HepG2 (cell line): ENCODE results near the gene LANCL2. TPM values are rescaled to one million over a fixed set of nuclear protein-coding genes. Genes with fewer than 3 reads are reported as not detected.

Source experiments
- ATAC-seq: fragments of 200-7000 bp; cut with Tn5 transposase; 3 replicates; pipeline ENCODE4 v1.9.1; 2020; ENCODE audit warnings: mild to moderate bottlenecking, moderate library complexity
- BruUV-seq: library from RNA; stranded (reverse); fragments of 400-500 nt; replicated peaks from 2 replicates; lab custom pipeline; 2021; lab: Mats Ljungman, UMichigan
- CTCF ChIA-PET: fragments of 300-600 bp; formaldehyde crosslinking; extraction: SDS; loops from one replicate; lab custom pipeline; 2021; ENCODE audit warnings: low total read pairs, inconsistent platforms, low intra/inter-chr PET ratio; lab: Yijun Ruan, JAX
- POLR2A ChIA-PET: fragments of 350-600 bp; sonication (Branson Sonifier 250); formaldehyde crosslinking; loops from one replicate; lab custom pipeline; 2020; ENCODE audit warnings: antibody characterized with exemption, inconsistent platforms; lab: Yijun Ruan, JAX
- DNase-seq: peaks from one replicate; pipeline ENCODE4 v3.0.0-alpha.2; 2015; ENCODE audit warnings: low spot score
- FAIRE-seq: peaks from 3 replicates; lab custom pipeline; 2011; peaks lifted over from hg19 to GRCh38; lab: Jason Lieb, UNC
- H2AFZ ChIP-seq: one replicate; pipeline ENCODE4 v1.6.1; 2011; ENCODE audit warnings: low read length, inconsistent platforms
- H3K27ac ChIP-seq: fragments of 300-600 bp; 3 replicates; pipeline ENCODE4 v1.8.0; 2011; ENCODE audit warnings: mixed run types, mild to moderate bottlenecking, mixed read lengths, low read length, inconsistent platforms; ENCODE audit not compliant: insufficient read depth; ENCODE audit errors: extremely low read length
- H3K27me3 ChIP-seq, 2 experiments: fragments of 200-600 bp in 1 of 2; 2 replicates in 1 of 2; 3 replicates in 1 of 2; pipeline versions ENCODE4 v1.6.0 to v1.8.0; 2011; ENCODE audit warnings: low read length in 2 of 2, mild to moderate bottlenecking in 2 of 2, moderate library complexity in 2 of 2, inconsistent platforms in 1 of 2; ENCODE audit not compliant: insufficient read depth in 2 of 2, control insufficient read depth in 1 of 2
- H3K36me3 ChIP-seq, 2 experiments: fragments of 200-600 bp in 1 of 2; replicated peaks in 1 of 2; 2 replicates in 1 of 2; 3 replicates in 1 of 2; pipeline versions ENCODE4 v1.5.1 to v1.8.0; 2011; ENCODE audit warnings: low read length in 2 of 2, inconsistent platforms in 1 of 2; ENCODE audit not compliant: insufficient read depth in 2 of 2, control insufficient read depth in 1 of 2
- H3K4me1 ChIP-seq: 2 replicates; pipeline ENCODE4 v1.5.1; 2012; ENCODE audit warnings: low read length, inconsistent platforms; ENCODE audit not compliant: insufficient read depth
- H3K4me2 ChIP-seq: 2 replicates; pipeline ENCODE4 v1.6.0; 2011; ENCODE audit warnings: low read depth, low read length, inconsistent platforms
- H3K4me3 ChIP-seq, 3 experiments: fragments of 200-600 bp in 1 of 3; sonication (generic), shearing (Covaris generic) in 1 of 3; replicated peaks in 1 of 3; 2 replicates each; pipeline ENCODE4 v1.5.1; 2011 to 2016; ENCODE audit warnings: low read length in 3 of 3, inconsistent platforms in 2 of 3, low read depth in 2 of 3, mild to moderate bottlenecking in 2 of 3, control low read depth in 1 of 3, mixed read lengths in 1 of 3; ENCODE audit not compliant: insufficient read depth in 1 of 3
- H3K79me2 ChIP-seq: one replicate; pipeline ENCODE4 v1.6.1; 2011; ENCODE audit warnings: low read length, inconsistent platforms; ENCODE audit not compliant: insufficient read depth
- H3K9ac ChIP-seq: 2 replicates; pipeline ENCODE4 v1.6.0; 2011; ENCODE audit warnings: mild to moderate bottlenecking, low read depth, low read length, inconsistent platforms; ENCODE audit not compliant: insufficient read depth
- H3K9me3 ChIP-seq: 2 replicates; pipeline ENCODE4 v1.5.1; 2012; ENCODE audit warnings: mild to moderate bottlenecking, low read length
- H4K20me1 ChIP-seq: 2 replicates; pipeline ENCODE4 v1.6.0; 2011; ENCODE audit warnings: inconsistent platforms, mild to moderate bottlenecking, low read length, moderate library complexity; ENCODE audit not compliant: insufficient read depth
- GABPB1 ChIP-seq: IDR thresholded peaks from 2 replicates; pipeline ENCODE4 v1.6.1; 2016; ENCODE audit warnings: mild to moderate bottlenecking, missing genetic modification reagents, moderate library complexity, missing compliant biosample characterization
- HNRNPH1 ChIP-seq: fragments of 200-400 bp; formaldehyde crosslinking; optimal IDR thresholded peaks from 2 replicates; pipeline ENCODE3; 2017; ENCODE audit warnings: mild to moderate bottlenecking, low read depth, low read length
- HOXD1 ChIP-seq: sonication (generic); formaldehyde crosslinking; IDR thresholded peaks from 2 replicates; pipeline ENCODE4 v1.5.0; 2020; ENCODE audit warnings: missing genetic modification reagents
- JDP2 ChIP-seq: sonication (generic); formaldehyde crosslinking; IDR thresholded peaks from 2 replicates; pipeline ENCODE4 v1.8.1; 2022; ENCODE audit warnings: missing genetic modification reagents, borderline replicate concordance
- NPAS2 ChIP-seq: sonication (generic); formaldehyde crosslinking; IDR thresholded peaks from 2 replicates; pipeline ENCODE4 v1.8.0; 2022; ENCODE audit warnings: mild to moderate bottlenecking, missing genetic modification reagents, borderline replicate concordance
- SIX1 ChIP-seq: sonication (generic); formaldehyde crosslinking; IDR thresholded peaks from 2 replicates; pipeline ENCODE4 v1.4.0; 2020; ENCODE audit warnings: missing genetic modification reagents, borderline replicate concordance
- ZNF282 ChIP-seq: fragments of 450-650 bp; IDR thresholded peaks from 2 replicates; pipeline ENCODE4 v1.6.1; 2018; ENCODE audit not compliant: partially characterized antibody
- WGBS: methylation state at CpG from one replicate; pipeline ENCODE4 v1.1.6; 2017; ENCODE audit warnings: low lambda C conversion rate; 5-methylcytosine and 5-hydroxymethylcytosine counted together
- in situ Hi-C: cut with HindIII; loops from 2 replicates; pipeline ENCODE4 v1.10.0; 2017; ENCODE audit warnings: low pct_unique_long_range_greater_than_20kb; ENCODE audit not compliant: extremely low pct_ligation_motif_present
- intact Hi-C: fragments of 100-400 bp; cut with micrococcal nuclease; formaldehyde crosslinking; loops from one replicate; pipeline ENCODE4 v1.10.0; 2022; ENCODE audit not compliant: unreplicated experiment
- polyA plus RNA-seq, 8 experiments: library from polyadenylated mRNA; depleted of rRNA in 3 of 8; stranded (reverse) in 7 of 8; unstranded in 1 of 8; fragments of >200 nt; fragmentation: Illumina TruSeq in 4 of 8; extraction: Trizol in 4 of 8; gene quantifications; 2 replicates each; pipeline versions ENCODE4 v1.2.1 to v1.2.3, GENCODE V29; 2011 to 2016; ENCODE audit warnings: low read depth in 4 of 8, missing spikeins in 1 of 8, mixed read lengths in 1 of 8; ENCODE audit not compliant: insufficient read depth in 1 of 8
- total RNA-seq, 5 experiments: library from RNA; depleted of rRNA; stranded (reverse); fragments of >200 nt; fragmentation: Illumina TruSeq; extraction: Trizol; gene quantifications; 2 replicates each; pipeline ENCODE4 v1.2.3, GENCODE V29; 2016; ENCODE audit warnings: low read depth in 1 of 5
- TF ChIP-seq, protein P1 (sequence below): sonication (generic); formaldehyde crosslinking; IDR thresholded peaks from 2 replicates; pipeline ENCODE4 v1.8.1; 2023; ENCODE audit warnings: mild to moderate bottlenecking, missing genetic modification reagents, borderline replicate concordance

The LANCL2 gene
- total and polyA plus RNA-seq, 2 of the 13 experiments (the other 11 are each of a cell fraction or from before 2014, with no cell fraction given): 10.0 to 13.8 TPM

DNA sequence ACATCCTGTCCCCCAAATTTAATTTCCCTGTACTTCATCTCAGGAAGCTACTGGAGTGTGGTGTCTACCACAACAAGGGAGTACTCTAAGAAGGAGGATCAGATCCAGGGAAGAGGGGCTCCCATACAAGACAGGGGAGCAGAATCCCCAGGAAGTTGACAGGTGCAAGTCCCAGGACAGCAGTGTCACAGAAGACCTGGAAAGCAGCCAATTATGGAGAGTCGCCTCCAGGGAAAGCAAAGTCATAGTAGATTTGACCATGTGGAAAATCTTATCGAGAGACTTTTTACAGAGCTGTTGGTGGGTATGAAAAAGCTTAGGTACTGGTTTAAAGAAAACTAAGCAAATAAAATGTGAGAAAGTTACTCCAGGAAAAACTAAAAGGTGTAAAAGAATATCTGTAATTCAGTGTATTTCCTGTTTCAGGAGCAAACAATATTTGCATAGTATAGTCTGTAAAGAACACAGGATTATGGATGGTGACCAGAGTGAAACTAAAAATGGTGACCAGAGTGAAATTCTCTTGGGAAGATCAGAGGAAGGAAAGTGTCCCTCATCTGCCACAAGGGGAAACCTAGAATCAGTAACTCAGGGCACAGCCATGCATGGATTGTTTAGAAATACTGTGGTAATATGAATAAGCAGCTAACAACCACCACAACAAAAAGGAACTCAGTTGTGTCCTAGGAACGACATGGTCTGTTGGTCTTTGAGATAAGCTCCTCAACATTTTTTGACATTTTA, 44.5 kb downstream of the LANCL2 start:
- 0 out of 5 replicates have a peak, but pooled peaks cover 2 to 18% of the 10 kb centered on the region in 2 experiments for H3K36me3 ChIP-seq
- 91% methylated on average over 3 of the region's 3 CpGs for WGBS
- CTCF ChIA-PET: no interaction called here
- H3K4me2 ChIP-seq: no peak overlapping the region
- H2AFZ ChIP-seq: no peak overlapping the region
- BruUV-seq: no TSS peak
- no peak for FAIRE-seq
- intact Hi-C loops (no loop called here), in situ Hi-C loops (loop anchor here (25.0 kb wide), 1 partner anchor 647 kb away; the partner anchor contains the start of gene SEC61G)
- H3K9me3 ChIP-seq: no peaks in the 10 kb centered on the region
- no peak overlapping the region for H3K4me3 ChIP-seq
- POLR2A ChIA-PET: interaction anchor here (1.5 kb wide), 1 partner anchor 43 kb away, joined by 4 read pairs; no protein-coding TSS in a partner anchor
- H3K27ac ChIP-seq: no peak overlapping the region
- no peak for TF ChIP-seq HOXD1
- TF ChIP-seq NPAS2 (CRISPR knock-in tag): no peak
- no peak for TF ChIP-seq GABPB1 (CRISPR knock-in tag)
- no peak for TF ChIP-seq ZNF282
- no peak for TF ChIP-seq SIX1 (CRISPR knock-in tag)
- H4K20me1 ChIP-seq: no peaks in the 10 kb centered on the region
- ATAC-seq: peak; percentile 68
- H3K9ac ChIP-seq: no peak overlapping the region
- H3K27me3 ChIP-seq: no peaks in the 10 kb centered on the region
- no peak for DNase-seq
- H3K79me2 ChIP-seq: no peaks in the 10 kb centered on the region
- peaks cover 8% of the 10 kb centered on the region for H3K4me1 ChIP-seq

DNA sequence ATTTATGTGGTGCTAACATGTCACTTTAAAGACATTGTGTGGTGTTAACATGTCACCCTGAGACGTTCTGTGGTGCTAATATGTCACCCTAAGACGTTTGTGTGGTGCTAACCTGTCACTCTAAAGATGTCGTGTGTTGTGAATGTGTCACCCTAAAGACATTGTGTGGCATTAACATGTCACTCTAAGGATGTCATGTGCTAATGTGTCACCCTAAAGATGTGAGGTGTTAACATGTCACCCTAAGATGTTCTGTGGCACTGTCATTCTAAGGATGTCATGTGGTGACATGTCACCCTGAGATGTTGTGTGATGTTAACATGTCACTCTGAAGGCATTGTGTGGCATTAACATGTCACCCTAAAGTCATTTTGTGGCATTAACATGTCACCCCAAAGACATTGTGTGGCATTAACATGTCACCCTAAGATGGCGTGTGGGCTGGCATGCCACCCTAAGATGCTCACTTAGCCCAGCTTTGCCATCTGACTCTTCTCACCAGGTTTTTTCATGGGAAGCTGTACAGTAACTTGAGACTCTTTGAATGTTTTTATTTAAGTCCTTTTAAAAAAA, 45.6 kb downstream of the LANCL2 start:
- WGBS: 88% methylated on average over 4 of the region's 4 CpGs
- Histone ChIP-seq H4K20me1 (no peaks in the 10 kb centered on the region), H3K27ac (no peak overlapping the region), H3K9ac (no peak overlapping the region), H3K4me3 (no peak overlapping the region), H3K27me3 (no peaks in the 10 kb centered on the region), H3K9me3 (no peaks in the 10 kb centered on the region), H3K4me1 (peaks cover 8% of the 10 kb centered on the region), H3K79me2 (no peaks in the 10 kb centered on the region), H2AFZ (no peak overlapping the region), H3K36me3 (0 out of 5 replicates have a peak, but pooled peaks cover 2 to 14% of the 10 kb centered on the region in 2 experiments), H3K4me2 (no peak overlapping the region)
- intact Hi-C loops (no loop called here), in situ Hi-C loops (loop anchor here (25.0 kb wide), 1 partner anchor 648 kb away; the partner anchor contains the start of gene SEC61G)
- TF ChIP-seq HNRNPH1 (no peak), JDP2 (CRISPR knock-in tag) (no peak)
- TF ChIP-seq, protein P1, sequence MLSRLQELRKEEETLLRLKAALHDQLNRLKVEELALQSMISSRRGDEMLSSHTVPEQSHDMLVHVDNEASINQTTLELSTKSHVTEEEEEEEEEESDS (CRISPR knock-in tag): no peak
- ChIA-PET POLR2A (no interaction called here), CTCF (no interaction called here)
- ATAC-seq: no peak
- BruUV-seq: no TSS peak
- FAIRE-seq: no peak
- DNase-seq: no peak
